Mesodermal cell (in vitro differentiated cells): ENCODE measurements around the gene LARGE1.

Source experiments
- H3K27ac ChIP-seq: 2 replicates; pipeline ENCODE4 v1.7.0; 2013; ENCODE audit warnings: mild to moderate bottlenecking, low read depth, low read length, moderate library complexity; ENCODE audit not compliant: severe bottlenecking
- H3K36me3 ChIP-seq: 2 replicates; pipeline ENCODE4 v1.7.1; 2013; ENCODE audit warnings: mild to moderate bottlenecking, low read length, moderate library complexity; ENCODE audit not compliant: control insufficient read depth, insufficient read depth
- H3K4me1 ChIP-seq: one replicate; pipeline ENCODE4 v1.7.1; 2013; ENCODE audit warnings: mild to moderate bottlenecking, low read length; ENCODE audit not compliant: insufficient read depth, control insufficient read depth, poor library complexity, severe bottlenecking
- H3K4me3 ChIP-seq: 2 replicates; pipeline ENCODE4 v1.7.0; 2013; ENCODE audit warnings: low read length, control low read depth, mild to moderate bottlenecking; ENCODE audit not compliant: insufficient read depth, poor library complexity, severe bottlenecking; ENCODE audit errors: extremely low read depth
- H3K9me3 ChIP-seq: 2 replicates; pipeline ENCODE4 v1.7.1; 2013; ENCODE audit warnings: mild to moderate bottlenecking, low read length, moderate library complexity; ENCODE audit not compliant: control insufficient read depth
- WGBS, 2 experiments: methylation state at CpG; one replicate each; pipeline ENCODE4 v1.1.5; 2013; ENCODE audit warnings: missing lambda C conversion rate in 2 of 2; ENCODE audit not compliant: insufficient coverage in 2 of 2; 5-methylcytosine and 5-hydroxymethylcytosine counted together

LARGE1 gene

DNA sequence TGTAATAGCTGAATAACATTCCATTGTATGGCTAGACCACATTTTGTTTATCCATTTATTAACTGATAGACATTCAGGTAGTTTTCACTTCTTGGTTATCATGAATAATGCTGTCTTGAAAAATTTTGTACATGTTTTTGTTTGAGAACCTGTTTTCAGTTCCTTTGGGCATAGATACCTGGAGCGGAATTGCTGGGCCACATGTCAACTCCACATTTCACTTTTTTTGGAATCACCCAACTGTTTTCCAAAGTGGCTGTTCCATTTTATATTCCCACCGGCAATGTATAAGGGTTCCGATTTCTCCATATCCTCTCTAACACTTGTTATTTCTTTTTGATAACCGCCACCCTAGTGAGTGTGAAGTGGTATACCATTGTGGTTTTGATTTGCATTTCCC is 184.3 kb downstream of the LARGE1 start:
- Histone ChIP-seq H3K27ac (no peak overlapping the region), H3K4me1 (no peaks in the 10 kb centered on the region), H3K36me3 (peaks cover 13% of the 10 kb centered on the region), H3K9me3 (peaks cover 5% of the 10 kb centered on the region), H3K4me3 (no peak overlapping the region)
- WGBS, 2 experiments: 75% methylated on average over 1 of the region's 4 CpGs; no CpG with 5 or more reads in 1 of the 2 experiments

DNA sequence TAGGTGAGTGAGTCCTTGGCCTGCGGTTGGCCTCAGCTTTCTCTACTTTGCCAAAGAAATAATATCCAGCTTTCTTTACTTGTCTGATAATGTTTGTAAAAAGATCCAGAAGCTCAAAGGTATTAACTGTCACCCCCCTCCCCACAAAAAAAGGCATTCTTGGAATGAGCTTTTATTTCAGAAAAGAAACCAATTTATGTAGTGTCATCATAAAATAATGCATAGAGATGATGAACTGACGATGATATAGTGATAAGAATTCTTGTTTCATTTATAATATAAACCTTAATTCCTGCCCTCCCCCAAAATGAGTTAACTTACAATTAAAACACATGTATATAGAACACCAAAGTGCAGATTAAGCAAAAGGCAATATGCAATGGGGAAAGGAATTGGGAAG is 191.4 kb downstream of the LARGE1 start:
- peaks cover 12% of the 10 kb centered on the region for H3K4me1 ChIP-seq
- H3K36me3 ChIP-seq: no peaks in the 10 kb centered on the region
- no CpG with 5 or more reads among the region's 2 CpGs for WGBS, 2 experiments
- no peak overlapping the region for H3K4me3 ChIP-seq
- H3K27ac ChIP-seq: no peak overlapping the region
- H3K9me3 ChIP-seq: no peaks in the 10 kb centered on the region

DNA sequence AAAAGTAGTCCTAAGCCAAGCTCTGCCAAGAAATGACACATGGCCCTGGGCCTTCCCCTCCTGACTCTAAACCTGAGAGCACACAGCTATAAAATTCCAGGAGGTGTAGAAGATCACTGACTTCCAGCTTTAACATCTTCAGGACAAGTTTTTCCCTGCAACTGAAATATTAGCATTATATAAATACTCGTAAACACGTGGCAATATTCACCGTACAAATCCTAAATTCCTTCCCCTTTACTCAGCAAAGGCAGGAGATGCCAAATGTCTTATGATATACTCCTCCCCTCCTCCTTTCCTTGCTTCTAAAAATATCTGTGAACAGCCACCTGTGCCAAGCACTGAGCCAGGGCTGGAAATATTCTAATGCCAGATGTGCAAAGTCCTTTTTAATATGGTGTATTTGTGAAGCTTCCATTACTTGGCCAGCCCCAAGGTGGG is 194.0 kb downstream of the LARGE1 start:
- Histone ChIP-seq H3K4me1 (peaks cover 19% of the 10 kb centered on the region), H3K36me3 (no peaks in the 10 kb centered on the region), H3K27ac (no peak overlapping the region), H3K4me3 (no peak overlapping the region), H3K9me3 (no peaks in the 10 kb centered on the region)
- WGBS, 2 experiments: 86 to 94% methylated on average over 2 to 3 of the region's 3 CpGs

DNA sequence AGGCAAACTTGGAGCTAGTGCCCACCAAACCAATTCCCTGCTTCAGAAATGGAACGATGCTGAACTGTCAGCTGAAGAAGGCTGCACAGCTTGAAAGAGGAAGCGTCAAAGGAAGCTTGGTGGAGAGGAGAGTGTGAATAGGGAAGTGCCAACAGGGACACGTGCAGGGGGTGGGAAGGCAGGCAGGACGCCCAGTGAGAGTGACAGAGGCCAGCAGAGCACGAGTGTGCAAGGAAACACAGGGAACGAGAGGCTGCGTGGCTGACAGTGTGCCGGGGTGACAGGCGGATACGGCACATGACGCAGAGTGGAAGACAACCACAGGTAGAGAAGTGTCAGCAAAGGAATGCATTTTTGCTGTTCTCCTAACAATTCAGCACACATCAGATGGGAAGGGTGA is 196.4 kb downstream of the LARGE1 start:
- Histone ChIP-seq H3K27ac (no peak overlapping the region), H3K4me3 (no peak overlapping the region), H3K36me3 (peaks cover 7% of the 10 kb centered on the region), H3K4me1 (peaks cover 12% of the 10 kb centered on the region), H3K9me3 (peaks cover 11% of the 10 kb centered on the region)
- WGBS, 2 experiments: 77 to 92% methylated on average over 10 to 11 of the region's 11 CpGs

DNA sequence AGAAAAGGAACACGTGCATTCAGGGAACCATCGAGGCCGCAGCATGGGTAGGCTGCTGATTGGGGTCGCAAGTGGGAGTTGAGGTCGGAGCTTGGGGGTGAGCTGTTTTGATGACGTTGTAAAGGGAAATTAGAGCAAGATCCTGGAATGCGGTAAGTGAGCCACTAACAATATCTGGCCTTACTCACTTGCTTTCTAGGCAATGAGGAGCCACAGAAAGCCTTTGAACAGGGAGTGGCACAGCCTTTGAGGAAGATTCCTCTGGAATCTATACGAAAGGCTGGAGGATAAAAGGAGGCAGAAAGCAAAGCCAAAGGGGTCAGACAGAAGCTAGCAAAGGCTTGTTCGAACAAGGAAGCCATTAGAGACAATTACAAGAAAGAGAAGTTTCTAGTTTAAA is 197.5 kb downstream of the LARGE1 start:
- peaks cover 11% of the 10 kb centered on the region for H3K9me3 ChIP-seq
- 83 to 88% methylated on average over 9 of the region's 9 CpGs for WGBS, 2 experiments

DNA sequence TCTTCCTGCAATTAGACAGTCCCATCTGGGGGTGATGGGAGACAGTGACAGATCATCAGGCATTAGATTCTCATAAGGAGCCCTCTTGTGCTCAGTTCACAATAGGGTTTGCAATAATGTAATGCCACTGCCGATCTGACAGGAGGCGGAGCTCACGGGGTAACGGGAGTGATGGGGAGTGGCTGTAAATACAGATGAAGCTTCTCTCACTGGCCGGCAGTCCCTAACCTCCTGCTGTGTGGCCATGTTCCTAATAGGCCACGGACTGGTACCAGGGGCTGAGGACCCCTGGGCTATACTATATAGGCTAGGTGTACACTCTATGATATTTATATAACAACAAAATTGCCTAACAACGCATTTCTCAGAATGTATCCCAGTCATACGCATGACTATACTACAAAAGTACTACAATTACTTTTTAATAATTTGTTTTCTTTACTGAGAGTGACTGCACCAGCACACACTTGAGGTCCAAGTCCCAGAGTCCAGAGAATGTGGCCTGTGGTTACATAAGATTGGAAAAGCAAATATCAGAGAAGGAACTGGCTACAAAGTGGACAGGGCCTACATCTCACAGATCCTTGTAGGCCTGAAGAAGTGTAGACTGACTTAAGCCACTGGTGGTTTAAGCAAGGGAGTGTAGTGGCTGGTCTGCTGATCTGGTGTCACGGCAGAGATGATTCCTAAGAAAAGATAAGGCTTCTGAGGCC is 200.0 kb downstream of the LARGE1 start:
- peaks cover 11% of the 10 kb centered on the region for H3K9me3 ChIP-seq
- H3K4me1 ChIP-seq: peaks cover 12% of the 10 kb centered on the region
- H3K4me3 ChIP-seq: no peak overlapping the region
- WGBS, 2 experiments: 96 to 100% methylated on average over 3 to 4 of the region's 9 CpGs
- H3K36me3 ChIP-seq: peaks cover 7% of the 10 kb centered on the region
- no peak overlapping the region for H3K27ac ChIP-seq

More for the DNA sequence above, 197.5 kb downstream of the LARGE1 start:
- no peak overlapping the region for H3K27ac ChIP-seq
- peaks cover 7% of the 10 kb centered on the region for H3K36me3 ChIP-seq
- H3K4me3 ChIP-seq: no peak overlapping the region
- peaks cover 12% of the 10 kb centered on the region for H3K4me1 ChIP-seq

DNA sequence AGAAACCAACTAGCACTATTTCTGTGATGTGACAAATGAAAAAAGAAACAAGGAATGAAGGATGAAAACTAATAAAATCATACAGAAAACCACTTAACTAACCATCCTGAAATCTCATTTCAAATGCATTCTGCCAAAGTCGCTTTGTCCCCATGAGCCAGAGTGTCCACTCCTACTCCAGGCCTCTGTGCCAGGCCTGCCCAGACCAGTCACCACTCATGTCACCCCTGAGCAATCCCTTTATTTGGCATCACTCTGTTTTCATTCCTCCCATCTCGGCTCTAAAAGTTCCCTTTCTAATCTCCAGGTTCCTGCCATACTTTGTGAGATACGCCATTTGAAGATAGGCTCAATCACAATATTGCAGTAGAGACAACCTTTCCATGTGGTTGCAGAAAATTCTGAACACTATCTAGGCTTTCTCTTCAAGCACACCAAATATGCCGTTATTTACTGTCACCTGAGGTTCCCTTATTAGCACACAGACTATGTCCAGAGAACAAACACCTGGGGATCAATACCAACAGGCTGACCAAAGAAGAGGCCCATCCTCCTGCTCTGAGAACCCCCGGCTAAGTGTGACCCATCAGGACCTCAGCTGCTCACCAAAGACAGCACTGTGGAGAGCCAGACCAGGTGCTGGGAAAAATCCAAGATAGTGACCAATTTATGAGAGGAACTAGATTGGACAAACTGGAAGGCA is 202.4 kb downstream of the LARGE1 start:
- Histone ChIP-seq H3K4me1 (no peaks in the 10 kb centered on the region), H3K27ac (no peak overlapping the region), H3K4me3 (no peak overlapping the region), H3K36me3 (peaks cover 14% of the 10 kb centered on the region), H3K9me3 (peaks cover 21% of the 10 kb centered on the region)
- 90 to 91% methylated on average over 5 of the region's 5 CpGs for WGBS, 2 experiments

DNA sequence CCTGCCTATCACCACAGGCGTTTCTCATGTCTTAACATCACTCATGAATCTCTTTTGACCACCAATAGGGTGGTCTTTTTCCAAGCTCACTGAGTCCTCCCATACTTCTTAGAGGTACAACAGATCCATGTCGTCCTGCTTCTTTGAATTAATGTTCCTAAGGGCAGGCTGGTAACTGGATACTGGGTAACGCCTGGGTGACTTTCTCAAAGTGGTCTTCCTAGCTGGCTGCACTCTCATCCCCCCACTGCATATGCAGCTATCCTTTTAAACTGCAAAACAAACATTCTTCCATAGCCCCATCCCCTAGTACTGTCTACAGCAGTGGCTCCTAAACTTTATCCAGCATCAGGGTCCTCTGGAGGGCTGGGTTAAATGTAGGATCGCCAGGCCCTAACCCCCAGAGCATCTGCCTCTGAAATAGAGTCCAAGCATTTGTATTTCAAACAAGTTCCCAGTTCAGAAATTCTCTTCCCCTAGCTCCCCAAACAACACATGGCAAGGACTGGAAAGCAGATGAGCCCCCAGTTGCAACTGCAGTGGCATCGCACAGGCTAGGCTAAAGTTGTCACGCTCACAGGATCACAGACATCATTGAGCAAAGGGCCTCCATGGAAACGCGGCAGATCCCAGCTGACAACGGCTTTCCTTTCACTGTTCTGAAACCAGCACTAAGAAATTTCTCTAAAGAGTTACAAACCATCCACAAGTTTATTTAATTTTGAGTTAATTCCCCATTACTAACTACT is 204.9 kb downstream of the LARGE1 start:
- H3K4me1 ChIP-seq: no peaks in the 10 kb centered on the region
- peaks cover 10% of the 10 kb centered on the region for H3K36me3 ChIP-seq
- peaks cover 15% of the 10 kb centered on the region for H3K9me3 ChIP-seq
- 92 to 98% methylated on average over 6 of the region's 9 CpGs for WGBS, 2 experiments
- H3K27ac ChIP-seq: no peak overlapping the region
- no peak overlapping the region for H3K4me3 ChIP-seq

DNA sequence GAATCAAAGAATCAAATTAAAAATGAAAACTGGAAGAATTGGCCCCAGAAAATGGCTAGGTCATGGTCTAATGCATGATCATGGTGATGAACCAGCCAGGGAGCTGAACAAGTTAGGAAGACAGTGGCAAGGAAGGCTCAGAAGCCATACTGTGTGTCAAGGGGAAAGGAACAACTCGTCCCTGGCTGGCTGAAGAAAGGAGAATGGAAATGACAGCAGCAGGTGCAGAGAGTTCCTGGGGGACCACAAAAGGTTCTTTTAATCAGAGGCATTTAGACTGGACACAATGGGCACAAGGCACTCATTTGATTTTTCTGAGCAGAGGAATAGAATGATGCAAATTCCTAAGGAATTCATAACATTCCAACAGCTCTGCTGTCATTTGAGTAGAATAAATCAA is 209.9 kb downstream of the LARGE1 start:
- peaks cover 12% of the 10 kb centered on the region for H3K36me3 ChIP-seq
- no peak overlapping the region for H3K27ac ChIP-seq
- WGBS, 2 experiments: 57 to 63% methylated on average over 1 of the region's 1 CpG
- H3K9me3 ChIP-seq: peaks cover 10% of the 10 kb centered on the region
- no peaks in the 10 kb centered on the region for H3K4me1 ChIP-seq
- no peak overlapping the region for H3K4me3 ChIP-seq

DNA sequence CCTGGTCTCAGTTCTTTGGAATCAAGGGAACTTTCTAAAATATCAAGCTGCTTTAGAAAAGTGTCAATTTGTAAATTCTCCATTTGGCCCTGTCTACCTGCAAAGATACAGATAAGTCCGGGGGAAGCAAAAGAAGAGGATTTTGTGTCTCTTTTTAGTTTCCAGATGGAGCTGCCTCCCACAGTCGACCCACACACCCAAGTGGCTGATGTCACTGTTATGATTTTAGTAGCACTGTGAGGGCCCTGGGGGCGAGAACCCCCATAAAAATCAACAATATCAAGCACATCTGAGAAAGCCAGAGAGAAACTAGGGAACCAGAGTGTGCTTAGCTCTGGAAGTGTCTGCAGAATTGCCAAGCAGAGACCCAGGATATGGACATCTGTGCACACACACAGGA is 212.7 kb downstream of the LARGE1 start:
- Histone ChIP-seq H3K4me3 (no peak overlapping the region), H3K27ac (no peak overlapping the region), H3K4me1 (no peaks in the 10 kb centered on the region), H3K9me3 (peaks cover 14% of the 10 kb centered on the region), H3K36me3 (peaks cover 11% of the 10 kb centered on the region)
- WGBS, 2 experiments: 100% methylated on average over 1 of the region's 3 CpGs
